GM19455 (cell line): ENCODE results near the gene SLC13A5.
"Not testable (repeated sequence)": the region's sequence is repeated elsewhere in the genome, so short reads cannot be mapped to it uniquely, and the experiment has no call there.

Source experiments
- ATAC-seq: cut with Tn5 transposase; IDR thresholded peaks from one replicate; pipeline ENCODE4 v1.9.1; 2021; ENCODE audit not compliant: unreplicated experiment

SLC13A5 gene

GRCh38 chr17:6711081-6711674, 2.0 kb downstream of the SLC13A5 start:
- no peak for ATAC-seq

DNA sequence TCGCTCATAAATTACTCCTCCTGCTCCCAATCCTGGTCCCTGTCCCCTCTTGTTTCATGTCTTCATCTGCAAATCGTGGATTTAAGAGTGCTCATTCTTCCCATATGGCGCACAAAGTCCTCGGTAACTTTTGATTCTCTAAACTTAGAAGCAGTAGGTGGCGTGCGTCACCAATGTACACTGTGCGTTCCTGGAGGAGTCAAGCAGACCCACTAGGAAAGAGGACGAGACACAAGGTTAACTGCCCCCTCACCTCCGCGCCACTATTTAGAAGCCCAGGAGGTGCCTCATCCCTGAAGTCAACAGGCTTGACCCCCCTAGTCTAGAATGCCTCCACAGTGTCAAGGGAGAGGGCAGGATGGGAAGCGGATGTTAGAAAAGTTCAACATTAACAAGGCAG, 2.9 kb downstream of the SLC13A5 start:
- no peak for ATAC-seq

DNA sequence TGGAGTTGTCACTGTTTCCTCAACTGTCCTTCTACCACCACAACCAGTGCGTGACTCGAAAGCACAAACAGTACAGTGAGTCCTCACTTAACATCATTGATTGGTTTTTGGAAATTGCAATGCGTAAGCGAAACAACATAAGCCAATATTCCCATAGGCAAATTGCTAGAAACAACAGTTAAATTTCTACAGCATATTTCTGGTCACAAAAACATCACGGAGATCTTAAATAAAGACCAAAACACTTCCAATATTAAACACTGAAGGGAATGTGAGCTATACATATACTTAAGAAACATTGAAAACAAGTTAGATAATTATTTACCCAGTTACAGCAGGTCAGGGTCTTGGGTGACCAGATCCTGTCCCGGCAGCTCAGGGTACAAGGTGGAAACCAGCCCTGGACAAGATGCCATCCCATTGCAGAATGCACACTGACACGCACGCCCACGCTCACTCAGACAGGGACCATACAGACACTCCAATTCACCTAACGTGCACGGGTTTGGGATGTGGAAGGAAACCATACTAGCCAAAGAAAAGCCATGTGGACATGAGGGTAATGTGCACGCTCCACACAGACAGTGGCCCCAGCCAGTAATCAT, 4.7 kb downstream of the SLC13A5 start:
- no peak for ATAC-seq

GRCh38 chr17:6706996-6707395, 6.2 kb downstream of the SLC13A5 start:
- ATAC-seq = no peak

DNA sequence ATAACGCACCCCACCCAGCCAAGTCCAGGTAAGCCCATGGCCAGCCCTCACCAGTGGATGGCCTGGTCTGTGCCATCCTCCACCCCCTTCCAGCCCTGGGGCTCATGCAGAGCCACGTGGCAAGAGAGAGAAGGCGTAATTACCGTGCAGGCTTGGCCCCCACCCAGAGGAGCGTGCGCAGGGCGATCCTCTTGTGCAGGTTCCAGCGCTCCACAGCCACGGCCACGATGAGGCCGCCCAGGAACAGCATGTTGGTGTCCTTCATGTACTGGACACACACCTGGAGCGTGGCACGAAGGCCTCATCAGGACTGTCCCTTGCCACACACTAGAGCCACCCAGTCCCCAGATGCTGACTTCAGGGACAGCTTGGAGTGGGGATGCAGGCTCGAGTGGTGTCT, 6.7 kb downstream of the SLC13A5 start:
- ATAC-seq = no peak

DNA sequence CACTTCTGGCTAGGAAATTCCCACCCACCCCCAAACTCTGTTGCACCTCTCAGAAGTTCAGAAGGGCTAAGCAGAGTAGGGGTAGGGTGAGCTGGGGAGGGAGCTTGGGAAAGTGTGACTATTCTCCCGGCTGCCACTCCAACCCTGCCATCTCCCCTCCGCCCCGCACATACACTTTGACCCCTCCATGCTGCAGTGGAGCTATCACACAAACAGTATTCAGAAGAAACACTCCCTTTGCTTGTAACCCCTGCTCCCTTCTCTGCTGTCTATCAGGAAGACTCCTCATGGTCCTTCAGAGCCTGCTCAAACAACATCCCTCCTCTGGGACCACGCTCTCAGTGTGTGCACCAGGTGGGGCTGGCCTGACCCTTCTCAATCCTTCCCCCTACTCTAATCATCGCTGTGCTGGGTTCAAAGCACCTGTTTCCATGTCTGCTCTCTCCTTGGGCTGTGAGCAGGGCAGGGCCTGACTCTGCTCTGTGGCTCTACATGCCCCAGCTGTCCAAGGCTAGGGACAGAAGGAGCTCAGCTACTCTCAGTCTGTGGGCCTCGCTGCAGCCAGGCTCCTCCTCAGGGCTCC, 8.6 kb downstream of the SLC13A5 start:
- ATAC-seq = no peak

- no peak for ATAC-seq
These were observed 9.4 kb downstream of the SLC13A5 start for GRCh38 chr17:6703751-6704150.

GRCh38 chr17:6702567-6703215, 10.5 kb downstream of the SLC13A5 start:
- ATAC-seq = no peak

DNA sequence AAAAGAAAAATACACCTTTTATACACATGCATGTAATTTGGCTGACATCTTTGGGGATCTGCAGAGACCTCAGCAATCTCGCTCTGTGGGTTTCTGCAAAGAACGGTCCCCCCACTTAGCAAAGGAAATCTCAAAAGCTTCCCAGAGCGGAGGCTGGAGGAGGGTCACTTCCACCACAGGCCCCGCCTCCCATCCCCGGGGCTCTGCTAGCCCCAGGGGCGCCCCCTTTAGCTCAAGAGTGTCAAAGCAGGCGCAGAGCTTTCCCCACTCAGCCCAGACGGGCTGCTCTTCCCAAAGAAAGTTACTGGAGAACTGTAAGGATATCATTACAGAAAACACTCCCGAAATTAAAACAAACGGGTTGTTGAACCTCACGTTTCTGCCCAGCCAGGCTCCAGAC, 11.4 kb downstream of the SLC13A5 start:
- no peak for ATAC-seq

DNA sequence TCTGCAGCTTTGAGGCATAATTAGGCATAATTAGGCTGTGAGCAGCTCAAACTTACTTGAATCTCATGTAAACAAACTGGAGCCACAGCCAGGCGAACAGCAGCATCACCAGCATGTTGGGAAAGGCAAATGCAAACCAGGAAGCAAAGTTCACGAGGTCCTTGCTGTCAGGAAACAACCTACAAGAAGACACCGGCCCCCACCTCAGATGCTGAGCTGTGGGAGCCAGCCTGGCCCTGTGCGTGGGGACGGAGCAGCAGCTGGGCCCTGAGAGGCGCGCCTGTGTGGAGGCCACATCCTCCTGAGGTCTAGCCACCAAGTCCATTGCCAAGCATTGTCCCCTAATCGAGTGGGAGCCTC, 12.2 kb downstream of the SLC13A5 start:
- no peak for ATAC-seq

DNA sequence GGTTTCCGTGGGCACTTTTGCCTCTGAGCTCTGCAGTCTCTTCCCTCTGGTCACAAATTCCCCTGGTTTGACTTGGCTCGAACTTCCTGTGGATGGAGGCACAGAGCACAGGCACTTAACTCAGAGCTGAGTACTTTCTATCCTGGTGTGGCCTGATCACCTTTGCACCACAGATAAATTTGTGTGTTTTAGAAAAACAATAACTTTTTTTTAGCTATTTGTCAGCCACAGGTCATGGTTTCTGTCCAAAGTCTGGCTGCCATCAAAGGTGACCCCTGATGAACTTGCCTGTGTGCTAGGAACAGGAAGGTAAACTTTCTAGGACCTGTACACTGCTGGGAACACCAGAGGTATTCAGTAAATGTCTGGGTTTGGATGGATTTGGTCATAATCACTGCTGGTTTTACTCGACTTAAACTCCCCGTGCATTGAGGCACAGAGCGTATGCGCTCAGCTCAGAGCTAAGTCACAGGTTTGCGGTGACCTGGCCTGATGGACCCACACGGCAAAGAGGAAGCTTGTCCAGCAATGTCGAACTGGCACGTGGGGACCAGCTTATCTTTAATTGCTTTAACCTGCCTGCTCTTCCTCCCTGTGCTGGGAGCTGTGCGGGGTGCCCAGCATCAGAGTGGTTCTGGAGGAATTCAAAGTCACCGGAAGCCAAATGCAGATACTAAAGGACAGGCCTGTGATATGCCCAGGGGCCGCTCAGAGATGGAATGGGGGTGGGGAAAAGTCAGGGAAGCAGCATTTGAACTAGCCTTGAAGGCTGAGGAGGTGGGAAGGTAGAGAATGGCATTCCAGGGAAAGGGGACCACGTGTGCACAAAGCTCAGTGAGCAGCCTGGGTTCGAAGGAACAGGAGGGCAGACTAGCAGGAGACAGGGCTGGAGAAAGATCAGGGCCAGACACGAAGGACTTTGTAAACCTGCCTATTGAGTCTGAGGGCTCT, 12.9 kb downstream of the SLC13A5 start:
- ATAC-seq = no peak

DNA sequence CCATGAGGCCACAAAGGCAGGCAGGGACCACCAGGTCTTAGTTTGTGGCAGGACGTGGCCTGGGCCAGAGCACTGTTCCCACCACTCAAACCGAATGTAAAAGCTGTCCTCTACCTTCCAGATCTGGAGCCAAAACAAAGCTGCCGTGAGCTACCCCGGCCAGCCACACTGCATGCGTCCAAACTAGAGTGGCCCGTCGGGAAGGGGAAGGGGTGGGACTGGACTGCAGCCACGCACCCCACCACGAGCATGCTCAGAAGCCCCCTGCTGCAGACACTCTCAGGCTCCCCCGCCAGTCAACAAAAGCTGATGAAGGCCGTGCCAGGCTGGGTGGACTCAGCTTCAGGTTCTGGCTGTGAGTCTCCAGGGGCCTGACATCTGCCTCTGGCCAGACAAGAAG, 15.2 kb downstream of the SLC13A5 start:
- no peak for ATAC-seq

DNA sequence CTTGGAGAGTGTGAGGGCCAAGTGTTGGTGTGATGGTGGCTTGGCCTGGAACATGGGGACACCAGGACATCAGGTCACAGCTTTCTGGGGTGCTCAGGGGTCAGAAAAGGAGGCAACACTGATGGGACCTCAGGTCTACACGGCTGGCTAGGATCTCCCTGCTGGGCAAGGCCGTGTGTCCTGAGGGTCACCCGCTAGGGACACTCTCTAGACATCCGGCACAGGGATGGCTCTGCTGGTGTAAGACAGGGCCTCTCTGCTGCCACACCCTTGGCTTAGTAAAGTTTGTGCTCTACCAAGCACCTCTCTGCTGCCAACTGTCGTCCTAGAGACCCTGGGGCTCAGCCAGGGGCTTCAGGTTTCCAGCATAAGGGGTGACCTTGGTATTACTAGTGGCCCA, 16.3 kb downstream of the SLC13A5 start:
- no peak for ATAC-seq

DNA sequence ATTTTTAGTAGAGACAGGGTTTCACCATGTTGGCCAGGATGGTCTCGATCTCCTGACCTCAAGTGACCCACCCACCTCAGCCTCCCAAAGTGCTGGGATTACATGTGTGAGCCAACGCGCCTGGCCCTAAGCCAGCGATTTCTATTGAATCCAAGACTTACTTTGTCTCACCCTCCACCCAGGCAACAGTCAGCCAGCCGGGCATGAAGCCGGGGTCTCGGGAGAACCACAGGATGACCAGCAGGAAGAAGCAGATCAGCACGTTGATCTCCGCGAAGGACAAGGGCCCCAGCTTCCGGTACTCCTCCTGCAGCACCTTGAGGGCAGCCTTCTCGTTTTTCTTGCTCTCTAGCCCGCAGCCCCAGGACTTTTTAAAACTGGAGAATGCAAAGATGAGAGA, 17.6 kb downstream of the SLC13A5 start:
- ATAC-seq = no peak

DNA sequence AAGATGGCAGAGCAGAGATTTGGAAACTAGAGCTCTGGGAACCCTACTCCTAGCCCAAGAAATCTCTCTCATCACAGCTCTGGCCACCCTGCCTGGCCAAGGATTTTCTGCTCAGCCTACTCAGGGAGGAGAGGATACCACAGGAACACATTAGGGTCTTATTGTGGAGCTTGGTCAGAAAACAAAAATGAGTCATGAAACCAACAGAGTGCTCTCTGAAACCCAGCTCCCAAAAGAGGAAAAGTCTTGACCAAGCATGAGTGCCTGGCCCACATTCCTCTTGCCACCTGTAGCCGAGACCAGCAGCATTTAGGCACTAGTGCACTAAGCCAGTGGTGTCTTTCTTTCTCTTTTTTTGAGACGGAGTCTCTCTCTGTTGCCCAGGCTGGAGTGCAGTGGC, 18.1 kb downstream of the SLC13A5 start:
- ATAC-seq = no peak

DNA sequence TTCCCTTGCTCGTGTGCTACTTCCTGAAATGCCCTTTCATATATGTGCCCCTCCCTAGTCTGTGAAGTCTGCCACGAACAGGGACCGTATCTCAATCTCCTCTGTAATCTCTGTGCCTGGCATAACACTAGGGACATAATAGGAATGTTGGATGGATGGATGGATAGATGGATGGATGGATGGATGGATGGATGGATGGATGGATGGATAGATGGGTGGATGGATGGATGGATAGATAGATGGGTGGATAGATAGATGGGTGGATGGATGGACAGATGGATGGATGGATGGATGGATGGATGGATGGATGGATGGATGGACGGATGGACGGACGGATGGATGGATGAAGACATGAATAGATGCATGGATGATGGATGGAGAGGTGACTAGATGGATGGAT, 21.2 kb downstream of the SLC13A5 start:
- ATAC-seq = not testable (repeated sequence)

DNA sequence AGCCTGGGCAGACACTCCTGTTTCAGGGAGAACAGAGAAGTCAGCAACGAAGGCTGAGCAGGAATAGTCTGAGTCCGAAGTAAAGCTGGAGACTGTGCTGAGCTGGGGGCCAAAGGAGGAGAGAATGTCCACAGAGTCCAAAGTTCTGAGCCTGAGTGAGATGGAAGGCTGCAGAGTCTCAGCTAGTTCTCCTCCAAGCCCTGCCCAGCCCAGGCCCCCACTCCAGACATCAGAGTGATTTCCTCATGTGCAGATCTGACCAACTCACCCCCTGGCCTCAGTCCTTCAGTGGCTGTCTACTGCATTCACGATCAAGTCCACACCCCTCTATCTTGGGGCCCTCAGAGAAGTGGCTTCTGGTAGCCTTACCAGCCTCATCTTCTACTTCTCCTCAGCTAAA, 21.6 kb downstream of the SLC13A5 start:
- ATAC-seq = no peak

- no peak for ATAC-seq
These were observed 22.5 kb downstream of the SLC13A5 start for GRCh38 chr17:6690641-6691040.

DNA sequence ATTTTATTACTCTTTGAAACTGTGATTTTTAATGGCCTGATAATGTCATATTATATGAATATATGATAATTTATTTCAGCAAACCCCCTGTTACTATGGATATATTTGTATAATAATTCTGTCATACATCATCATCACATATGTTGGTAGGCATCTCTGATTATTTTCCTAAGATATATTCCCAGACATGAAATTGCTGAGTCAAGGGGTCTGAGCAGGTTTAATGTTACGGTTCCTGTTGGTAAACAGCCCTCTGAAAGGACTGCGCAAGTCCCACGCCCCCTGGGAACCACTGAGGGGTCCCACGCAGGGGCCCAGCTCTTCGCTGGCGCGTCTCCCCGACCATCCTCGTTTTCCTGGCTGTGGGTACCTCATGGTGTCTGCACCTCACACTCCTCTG, 24.2 kb downstream of the SLC13A5 start:
- no peak for ATAC-seq

- no peak for ATAC-seq
These were observed 27.1 kb downstream of the SLC13A5 start for GRCh38 chr17:6686026-6686425.
